ENCODE results near the gene KIAA0513.

KIAA0513 gene

DNA sequence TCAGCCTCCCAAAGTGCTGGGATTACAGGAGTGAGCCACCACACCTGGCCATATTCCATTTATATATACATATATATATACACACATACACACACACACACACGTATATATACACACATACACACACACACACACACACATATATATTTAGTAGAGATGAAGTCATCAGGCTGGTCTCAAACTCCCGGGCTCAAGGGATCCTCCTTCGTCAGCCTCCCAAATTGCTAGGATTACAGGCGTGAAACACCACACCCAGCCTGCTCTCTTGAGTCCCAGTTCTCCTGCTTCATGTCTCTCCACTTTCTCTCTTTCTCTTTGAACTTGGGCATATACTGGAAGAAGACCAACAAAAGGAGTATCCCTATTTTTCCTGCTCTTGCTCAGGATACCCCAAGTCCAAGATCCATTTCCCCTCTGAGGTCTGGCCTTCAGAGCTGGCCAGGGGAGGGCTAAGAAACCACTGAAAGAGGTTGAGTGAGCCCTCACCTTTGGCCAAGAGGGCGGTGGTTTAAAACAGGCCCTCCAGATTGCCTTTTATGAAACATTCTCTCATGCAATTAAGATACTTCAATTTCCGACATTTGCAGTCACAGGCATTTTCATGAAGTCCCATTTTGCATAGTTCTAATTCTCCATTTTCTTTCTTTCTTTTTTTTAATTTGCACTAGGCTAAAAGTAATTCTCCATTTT is 46.8 kb downstream of the KIAA0513 start:
- no peak for DNase-seq (ENCODE audit: low read depth)

DNA sequence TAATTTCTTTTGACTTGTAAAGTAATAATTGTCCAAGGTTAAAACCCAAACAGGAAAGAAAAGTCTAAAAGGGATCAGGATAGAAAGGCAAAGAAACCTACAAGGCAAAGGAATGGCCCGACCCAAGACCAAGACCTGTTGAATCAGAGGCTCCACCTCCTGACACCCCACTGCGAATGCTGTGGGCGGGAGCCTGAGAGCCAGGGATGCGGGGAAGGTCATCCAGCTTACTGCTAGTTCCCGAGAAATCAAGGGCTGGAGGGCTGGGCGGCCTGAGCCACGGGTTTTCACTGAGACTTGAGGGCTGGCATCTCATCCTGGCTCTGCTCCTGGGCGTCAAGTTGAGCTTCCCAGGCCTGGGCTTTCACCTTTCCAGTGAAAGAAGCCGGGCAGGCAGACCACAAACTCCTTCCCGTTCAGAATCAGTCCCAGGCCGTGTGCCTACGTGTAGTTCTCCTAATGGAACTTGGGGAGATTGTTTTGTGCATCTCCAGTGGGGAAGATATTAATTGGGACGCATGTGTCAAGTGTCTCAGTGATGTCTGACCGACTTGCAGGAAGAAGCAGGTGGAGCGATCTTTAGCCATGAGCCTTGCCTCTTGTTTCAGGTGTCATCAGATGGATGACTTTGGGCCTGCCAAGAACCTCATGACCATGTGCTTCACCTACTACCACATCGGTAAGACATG is 47.8 kb downstream of the KIAA0513 start:
- no peak for DNase-seq (ENCODE audit: low read depth)

DNA sequence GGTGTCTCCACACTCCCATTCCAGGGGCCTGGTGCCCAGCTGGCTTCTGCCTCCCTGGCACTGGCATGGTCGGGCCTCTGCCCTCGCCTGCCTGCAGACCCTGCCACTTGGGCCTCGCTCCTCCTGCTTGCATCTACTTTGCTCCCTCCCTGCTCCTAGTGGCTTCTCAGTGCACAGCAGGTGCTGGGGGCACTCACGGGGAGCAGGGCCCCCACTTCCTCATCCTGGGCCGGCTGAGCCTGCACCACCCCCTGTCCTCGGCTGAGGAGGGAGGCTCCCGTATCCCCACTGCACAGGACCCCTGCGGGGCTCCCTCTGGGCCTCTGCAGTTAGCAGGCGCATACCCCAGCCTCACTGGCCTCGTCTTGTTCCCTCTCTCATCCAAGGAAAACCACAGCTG is 49.4 kb downstream of the KIAA0513 start:
- DNase-seq (ENCODE audit: low read depth) = no peak

DNA sequence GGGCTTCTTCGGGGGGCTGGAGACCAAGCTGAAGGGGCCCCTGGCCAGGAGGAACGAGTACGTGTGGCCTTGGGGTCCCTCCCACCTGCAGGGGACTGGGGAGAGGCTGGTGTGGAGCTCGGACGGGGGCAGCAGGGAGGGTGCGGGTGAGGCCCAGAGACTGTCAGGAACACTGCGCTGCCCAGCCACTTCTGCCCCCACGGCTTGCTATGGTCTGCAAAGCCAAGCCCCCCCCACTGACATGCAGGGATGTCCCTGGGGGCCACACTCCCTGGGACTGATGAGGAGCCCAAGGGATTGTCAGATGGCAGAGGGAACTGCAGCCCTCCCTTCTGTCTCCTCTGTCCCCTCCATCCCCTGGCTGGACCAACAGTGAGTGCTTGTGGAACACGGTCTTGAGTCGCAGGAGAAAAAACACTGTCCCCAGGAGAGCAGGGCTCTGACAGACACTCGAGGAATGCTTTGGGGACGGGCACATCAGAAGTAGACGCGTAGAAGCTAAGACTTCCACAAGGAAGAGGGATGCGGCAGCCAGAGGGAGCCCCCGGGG is 50.1 kb downstream of the KIAA0513 start:
- DNase-seq (ENCODE audit: low read depth) = no peak

DNA sequence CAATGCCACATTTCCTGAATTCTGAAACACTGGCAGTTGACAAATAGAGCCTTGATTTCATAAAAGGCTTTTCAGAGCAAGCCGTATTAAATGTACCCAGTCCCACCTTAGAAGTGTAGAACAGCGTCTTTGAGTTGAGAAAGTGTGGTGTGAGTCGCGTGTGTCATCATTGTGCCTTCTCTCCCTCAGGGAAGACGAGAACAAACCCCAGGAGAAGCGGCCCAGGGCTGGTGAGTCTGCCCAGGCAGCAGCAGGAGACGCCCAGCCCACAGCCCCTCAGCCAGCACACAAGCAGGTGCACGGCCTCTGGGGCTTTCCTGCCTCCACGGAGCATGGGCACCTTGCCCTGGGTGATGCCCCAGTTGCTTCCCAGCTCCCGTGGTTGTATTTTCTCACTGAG is 50.6 kb downstream of the KIAA0513 start:
- DNase-seq (ENCODE audit: low read depth) = no peak

DNA sequence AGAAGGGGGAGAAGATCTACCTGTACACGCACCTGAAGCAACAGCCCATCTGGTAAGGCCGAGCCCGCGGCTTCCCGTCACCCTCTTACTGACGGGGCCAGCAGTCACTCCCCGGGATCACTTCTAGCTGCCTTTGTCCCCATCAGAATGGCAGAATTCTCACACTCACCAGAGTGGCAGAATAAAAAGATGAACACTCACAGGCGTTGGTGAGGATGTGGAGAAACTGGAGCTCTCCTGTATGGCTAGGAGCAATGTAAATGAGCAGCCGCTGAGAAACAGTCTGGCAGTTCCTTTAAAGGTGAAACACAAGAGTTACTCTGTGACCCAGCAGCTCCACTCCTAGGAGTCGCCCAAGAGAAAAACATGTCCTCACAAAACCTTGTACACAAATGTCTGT is 51.4 kb downstream of the KIAA0513 start:
- DNase-seq (ENCODE audit: low read depth) = no peak

DNA sequence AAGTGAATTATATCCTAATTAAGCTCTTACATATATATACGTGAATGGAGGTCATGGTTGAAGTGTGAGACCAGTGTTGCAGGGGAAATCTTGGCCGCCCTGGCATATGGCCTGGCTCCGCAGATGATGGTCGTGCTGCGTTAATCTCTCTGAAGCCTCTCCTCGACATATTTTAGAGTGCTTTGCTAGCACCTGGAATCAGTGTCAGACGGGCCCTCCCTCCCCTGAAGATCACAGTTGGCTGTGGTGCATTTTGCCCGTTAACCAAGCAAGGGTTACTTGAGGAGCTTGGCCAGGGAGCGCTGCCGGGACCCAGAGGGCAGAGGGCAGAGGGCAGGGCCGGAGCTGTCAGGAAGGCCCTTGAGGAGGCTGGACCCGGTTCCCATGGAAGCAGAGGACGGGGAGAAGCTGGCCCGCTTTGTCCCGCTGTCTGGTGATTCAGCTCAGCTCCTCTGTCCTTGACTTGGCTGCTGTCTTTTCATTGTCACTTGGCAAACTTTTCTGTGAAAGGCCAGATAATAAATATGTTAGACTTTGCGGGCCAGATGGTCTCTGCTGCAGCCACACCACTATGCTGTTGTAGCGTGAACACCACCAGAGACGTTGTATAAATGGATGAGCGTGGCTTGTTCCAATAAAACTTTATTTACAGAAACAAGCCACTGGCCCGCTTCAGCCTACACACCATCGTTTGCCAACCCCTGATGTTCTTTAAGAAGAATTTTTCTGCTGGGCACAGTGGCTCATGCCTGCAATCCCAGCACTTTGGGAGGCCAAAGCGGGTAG is 52.4 kb downstream of the KIAA0513 start:
- no peak for DNase-seq (ENCODE audit: low read depth)

DNA sequence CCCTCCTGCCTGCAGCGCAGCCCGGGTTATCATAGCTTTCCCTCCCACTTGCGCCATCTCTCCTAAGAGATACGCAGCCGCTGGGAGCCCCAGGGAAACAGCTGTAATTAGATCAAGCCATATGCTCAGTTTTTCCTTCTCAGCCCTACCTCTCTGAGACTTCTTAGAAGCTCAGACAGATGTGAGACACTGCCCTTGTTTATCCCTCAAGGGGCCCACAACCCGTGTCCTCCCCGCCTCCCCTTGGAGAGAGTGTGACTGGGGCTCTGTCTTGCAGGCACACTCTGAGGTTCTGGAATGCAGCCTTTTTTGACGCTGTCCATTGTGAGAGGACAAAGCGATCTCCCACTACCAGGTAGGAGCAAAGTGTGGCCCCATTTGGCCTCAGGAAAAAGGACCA is 53.4 kb downstream of the KIAA0513 start:
- no peak for DNase-seq (ENCODE audit: low read depth)

DNA sequence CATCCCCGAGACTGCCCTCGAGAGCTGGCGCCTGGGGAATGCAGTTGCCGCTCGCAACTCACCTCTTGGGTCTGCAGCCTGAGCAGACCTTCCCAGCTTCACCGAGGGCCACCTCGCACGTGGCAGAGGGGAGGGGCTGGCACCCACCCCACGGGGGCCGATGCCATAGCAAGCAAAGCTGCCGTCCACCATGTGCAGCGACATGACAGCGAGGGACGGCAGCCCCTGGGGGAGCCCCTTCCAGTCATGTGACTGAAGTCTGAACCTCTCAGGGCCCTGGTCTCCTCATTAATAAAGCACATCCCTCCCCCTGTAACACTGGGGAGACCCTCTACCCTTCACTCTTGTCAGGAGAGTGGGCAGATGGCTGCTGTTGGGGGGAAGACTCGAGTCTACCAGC is 54.2 kb downstream of the KIAA0513 start:
- DNase-seq (ENCODE audit: low read depth) = no peak

DNA sequence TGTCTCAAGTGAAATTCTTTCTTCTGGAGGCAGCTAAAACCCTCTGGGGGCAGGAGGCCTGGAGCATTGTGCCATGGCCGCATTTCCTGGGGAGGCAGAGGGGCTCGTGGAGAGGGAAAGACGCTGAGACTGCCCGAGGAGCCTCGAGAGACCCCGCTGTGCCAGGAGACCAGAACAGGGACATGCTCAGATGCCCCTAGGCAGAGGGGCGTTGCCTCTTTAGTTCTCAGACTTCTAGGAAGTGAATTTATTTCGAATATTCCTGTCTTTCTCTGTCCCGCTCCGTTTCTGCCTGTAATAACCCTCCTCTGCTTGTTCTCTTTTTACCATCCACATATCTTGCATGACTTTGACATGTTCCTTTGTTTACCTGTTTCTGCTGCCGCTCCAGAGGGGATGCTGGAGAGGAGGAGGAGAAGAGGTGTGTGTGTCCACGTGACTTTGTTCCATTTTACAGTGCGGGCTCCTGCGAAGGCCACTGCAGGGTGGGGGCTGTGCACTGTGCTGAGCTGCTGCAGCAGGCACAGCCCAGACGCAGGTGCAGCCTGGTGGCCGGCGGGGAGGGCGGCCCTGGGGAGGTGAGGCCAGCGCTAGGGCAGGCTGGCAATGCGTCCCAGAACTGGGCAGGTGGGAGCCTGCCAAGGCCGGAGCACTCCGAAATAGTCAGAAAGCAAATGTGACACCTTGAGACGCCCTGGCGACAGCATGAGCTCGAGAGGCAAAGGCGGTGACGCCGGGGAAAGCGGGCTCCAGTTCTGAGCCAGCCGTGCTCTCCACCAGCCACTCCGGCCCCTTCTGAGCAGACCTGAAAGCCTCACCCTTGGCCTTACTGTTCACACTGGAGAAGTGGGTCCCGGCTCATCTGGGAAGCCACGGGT is 54.8 kb downstream of the KIAA0513 start:
- no peak for DNase-seq (ENCODE audit: low read depth)

DNA sequence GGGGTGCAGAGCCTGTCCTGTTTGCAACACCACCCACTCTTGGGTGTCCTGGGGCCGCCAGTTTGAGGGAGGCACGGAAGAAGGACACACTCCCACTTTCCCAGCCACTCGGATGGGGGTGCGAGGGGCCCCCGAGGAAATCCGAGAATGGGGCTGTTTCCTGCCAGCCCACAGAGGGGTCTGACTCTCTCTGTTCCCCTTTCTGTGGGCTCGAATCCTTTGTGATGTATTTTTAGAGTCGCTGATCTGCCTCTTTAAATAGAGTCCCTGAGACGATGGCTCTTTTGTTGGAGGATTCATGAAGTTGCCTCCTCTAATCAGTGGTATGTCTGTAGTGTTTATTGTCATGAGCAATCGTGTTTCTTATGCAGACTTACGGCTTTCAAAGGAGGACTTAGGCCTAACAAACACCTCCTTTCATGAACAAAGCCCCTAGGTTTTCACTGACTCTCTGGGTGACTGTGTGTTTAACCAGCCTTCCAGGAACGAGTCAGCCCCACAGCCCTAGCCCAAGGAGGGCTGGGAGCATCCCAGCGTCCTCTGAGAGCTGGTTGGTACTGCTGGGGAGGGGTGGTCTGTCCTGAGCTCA is 55.5 kb downstream of the KIAA0513 start:
- no peak for DNase-seq (ENCODE audit: low read depth)

DNA sequence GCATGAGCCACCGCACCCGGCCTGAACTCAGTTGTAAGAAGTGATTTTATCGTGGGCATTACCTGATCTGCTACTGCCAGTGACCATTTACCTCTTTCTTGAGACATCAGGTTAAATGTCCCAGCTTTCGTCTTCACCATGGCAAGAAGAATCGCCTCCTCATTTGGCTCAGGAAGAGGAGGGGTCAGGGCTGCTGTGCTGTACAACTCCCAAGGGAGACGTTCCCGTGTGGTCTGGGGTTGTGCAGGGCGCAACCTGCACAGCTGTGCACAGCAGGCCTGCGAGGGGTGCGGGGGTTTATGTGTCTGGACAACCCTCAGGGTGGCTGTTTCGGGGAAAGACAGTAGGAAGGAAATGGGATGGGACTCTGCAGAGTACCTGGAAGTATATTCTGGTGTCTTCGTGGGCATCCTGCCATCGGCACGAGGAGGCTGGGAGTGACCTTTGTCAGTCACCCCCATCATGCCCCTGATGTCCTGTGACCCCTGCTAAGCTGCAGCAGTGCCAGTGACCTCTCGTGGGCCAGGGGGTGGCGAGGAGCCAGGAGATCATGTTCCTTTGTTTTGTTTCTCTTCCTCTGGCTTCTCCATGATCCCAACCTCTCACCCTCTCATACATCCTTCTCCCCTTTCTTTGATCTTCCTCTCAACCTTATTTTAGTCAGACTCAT is 57.4 kb downstream of the KIAA0513 start:
- no peak for DNase-seq (ENCODE audit: low read depth)

DNA sequence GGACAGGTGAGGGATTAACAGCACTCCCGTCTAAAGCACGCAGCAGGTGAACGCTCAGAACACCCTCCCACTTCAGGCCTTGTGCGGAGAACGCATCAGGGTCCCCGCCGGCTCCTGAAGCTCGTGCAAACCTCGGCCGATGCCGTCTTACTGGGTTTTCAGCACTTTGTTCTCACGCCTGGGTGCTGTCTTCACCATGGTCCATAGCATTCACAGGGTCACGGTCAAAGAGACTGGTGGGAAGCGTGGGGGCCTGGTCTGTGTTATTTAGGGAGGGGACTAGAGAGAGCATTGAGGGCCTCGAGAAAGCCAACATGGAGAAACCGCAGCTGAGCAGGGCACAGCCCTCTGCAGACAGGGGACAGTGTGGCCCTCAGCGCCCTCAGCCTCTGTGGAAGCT is 58.1 kb downstream of the KIAA0513 start:
- no peak for DNase-seq (ENCODE audit: low read depth)

DNA sequence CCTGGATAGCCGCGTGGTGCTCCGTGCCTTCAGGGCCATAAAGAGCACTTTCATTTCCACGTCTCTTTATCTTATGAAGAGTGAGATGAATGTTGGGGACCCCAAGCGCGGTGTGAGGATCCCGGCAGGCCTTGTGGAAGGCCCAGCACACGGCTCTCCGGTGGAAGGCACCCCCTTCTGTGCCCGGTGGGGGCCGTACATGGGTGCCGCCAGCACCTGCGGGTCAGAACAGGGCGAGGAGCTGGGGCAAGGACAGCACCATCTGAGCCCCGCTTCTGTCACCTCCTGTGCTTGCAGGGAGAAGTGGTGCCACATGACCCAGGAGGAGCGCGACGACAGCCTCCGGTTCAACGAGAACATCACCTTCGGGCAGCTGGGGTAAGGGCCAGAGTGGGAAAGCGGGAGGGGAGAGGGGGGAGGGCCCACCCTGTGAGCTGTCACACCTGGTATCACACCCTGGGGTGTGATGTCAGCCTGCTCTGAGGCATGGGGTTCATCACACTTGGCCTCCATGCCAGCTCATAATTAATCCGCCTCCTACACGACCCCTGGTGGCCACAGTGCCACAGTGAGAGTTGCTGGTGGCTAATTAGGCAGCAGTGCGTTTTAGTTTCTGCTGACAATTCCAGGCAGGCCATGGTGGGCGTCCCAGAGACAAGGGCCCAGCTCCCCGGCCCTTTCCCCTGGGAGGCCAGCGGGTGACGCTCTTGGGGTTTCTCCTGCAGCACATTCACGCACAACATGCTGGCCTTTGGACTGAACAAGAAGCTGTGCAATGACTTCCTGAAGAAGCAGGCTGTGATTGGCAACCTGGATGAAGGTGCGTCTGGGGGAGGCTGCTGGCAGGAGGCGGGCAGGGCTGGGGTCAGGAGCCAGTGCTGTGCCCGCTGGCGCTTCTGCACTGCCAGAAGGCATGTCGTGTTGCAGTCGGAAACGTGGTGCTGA is 59.0 kb downstream of the KIAA0513 start:
- peak; percentile 68 for DNase-seq (ENCODE audit: low read depth)

DNA sequence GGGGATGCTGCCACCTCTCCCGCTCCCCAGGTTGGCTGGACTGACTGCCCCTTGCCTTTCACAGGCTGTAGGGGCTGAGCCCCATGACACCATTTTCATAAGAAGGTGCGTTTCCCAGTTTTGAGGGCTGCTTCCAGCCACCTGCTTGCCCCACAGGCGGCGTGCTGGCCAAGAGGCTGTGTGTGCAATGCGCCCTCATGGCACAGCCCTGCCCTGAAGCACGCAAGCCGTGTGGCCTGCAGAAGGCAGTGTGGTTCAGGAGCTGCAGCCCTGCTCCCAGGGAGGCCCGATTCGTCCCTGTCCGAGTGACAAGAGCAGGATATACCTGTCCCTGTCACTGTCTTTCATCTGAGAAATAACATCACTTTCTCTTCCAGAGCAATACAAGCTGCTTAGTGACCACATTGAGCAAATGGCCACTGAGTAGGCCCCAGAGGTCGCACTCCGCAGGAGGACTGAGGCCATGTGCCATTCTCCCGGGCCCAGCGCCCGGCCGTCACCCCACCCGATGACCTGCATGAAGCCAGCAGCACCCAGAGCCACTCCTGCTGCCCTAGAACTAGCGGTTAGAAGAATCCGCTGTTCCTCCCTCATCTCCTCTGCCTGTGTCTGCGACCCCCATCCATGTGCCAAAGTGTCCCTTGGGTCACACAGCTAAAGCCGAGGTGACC is 60.4 kb downstream of the KIAA0513 start:
- no peak for DNase-seq (ENCODE audit: low read depth)

DNA sequence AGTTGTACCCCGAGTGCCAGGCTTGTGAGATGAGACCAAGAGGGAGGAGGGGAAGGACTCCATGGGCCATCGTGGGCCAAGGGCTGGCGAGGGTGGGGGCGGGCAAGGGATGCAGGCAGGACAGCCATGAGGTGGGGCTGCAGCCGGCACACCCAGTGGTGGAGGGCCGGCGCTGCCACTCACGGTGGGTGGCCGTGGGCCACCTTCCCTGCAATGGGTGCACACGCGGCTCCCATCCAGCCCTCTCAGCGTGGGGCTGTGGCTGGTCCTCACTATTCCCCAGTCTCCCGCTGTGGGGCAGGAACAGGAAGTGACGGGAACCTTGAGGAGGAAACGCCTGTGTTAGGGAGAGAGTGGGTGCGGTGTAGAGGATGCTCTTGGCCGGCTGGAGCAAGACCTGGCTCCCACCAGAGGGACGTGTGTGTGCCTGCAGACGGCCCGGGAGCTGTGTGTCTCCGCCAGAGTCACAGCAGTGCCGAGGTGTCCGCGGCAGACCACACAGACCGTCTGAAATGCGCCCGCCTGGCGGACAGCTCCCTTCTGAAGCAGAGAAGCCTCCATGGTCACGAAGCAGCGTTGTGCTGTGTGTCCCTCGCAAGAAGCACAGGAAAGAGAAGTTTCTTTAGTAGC is 61.1 kb downstream of the KIAA0513 start:
- DNase-seq (ENCODE audit: low read depth) = no peak

DNA sequence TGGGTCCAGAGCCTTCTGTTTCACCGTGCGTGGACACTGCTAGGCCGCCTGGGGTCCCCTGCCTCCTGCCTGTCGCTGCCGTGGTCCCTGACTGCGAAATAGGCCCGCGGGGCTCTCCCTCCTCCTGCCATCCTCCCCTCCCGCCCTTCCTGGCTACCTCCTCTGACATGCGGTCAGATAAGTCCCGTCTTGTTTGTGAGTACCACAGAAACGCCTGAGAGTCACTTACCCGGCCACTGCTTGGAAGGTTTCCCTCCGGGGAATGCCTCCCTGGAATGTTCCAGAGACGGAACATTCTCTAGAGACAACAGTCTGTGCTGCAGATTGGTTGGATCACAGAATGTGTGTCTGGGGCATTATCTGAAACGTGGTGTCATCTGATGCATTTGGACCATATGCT is 61.9 kb downstream of the KIAA0513 start:
- DNase-seq (ENCODE audit: low read depth) = no peak

DNA sequence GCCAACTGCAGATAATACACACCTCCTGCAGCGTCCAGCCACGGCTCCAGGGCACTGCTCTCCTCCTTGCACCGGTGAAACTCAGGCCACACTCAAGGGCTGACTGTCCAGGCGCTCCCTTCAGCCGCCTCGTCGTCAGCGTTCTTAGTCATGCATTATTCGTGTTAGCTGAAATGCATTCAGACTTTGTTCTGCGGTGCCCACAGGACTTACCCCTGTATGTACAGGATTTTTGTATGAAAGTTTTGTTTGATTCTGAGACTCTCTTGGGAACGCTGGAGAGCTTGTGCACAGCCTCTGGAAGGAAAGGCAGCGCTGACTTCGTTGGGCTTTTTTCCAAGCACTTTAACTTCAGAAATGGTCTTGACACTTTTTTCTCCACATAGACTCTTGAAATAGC is 62.6 kb downstream of the KIAA0513 start:
- no peak for DNase-seq (ENCODE audit: low read depth)
